HepG2 (cell line): Measurements from ENCODE around the gene SCN8A.

Experiments
- FOXK2 ChIP-seq: fragments of 450-650 bp; IDR thresholded peaks from 2 replicates; pipeline ENCODE4 v1.6.1; 2016
- ZNF333 ChIP-seq: sonication (generic); formaldehyde crosslinking; IDR thresholded peaks from 2 replicates; pipeline ENCODE4 v1.4.0; 2020; ENCODE audit warnings: mild to moderate bottlenecking, missing genetic modification reagents, borderline replicate concordance
- ZNF766 ChIP-seq: sonication (generic); formaldehyde crosslinking; IDR thresholded peaks from 2 replicates; pipeline ENCODE4 v1.5.0; 2020; ENCODE audit warnings: missing genetic modification reagents, borderline replicate concordance
- TF ChIP-seq, protein P1 (sequence below): sonication (generic); IDR thresholded peaks from 2 replicates; pipeline ENCODE4 v1.6.1; 2016; ENCODE audit warnings: low read depth, borderline replicate concordance

GRCh38 chr12:51642286-51642685, 51.3 kb downstream of the SCN8A start:
- TF ChIP-seq ZNF766 (CRISPR knock-in tag) (no peak), ZNF333 (CRISPR knock-in tag) (no peak), FOXK2 (no peak)
- TF ChIP-seq, protein P1, sequence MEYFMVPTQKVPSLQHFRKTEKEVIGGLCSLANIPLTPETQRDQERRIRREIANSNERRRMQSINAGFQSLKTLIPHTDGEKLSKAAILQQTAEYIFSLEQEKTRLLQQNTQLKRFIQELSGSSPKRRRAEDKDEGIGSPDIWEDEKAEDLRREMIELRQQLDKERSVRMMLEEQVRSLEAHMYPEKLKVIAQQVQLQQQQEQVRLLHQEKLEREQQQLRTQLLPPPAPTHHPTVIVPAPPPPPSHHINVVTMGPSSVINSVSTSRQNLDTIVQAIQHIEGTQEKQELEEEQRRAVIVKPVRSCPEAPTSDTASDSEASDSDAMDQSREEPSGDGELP: no peak
